Loucy (cell line): ENCODE measurements around the gene CCM2L.

Source experiments
- H2AFZ ChIP-seq: fragments of 200-600 bp; sonication (generic); 2 replicates; pipeline ENCODE4 v1.6.0; 2016; ENCODE audit warnings: antibody characterized with exemption, mild to moderate bottlenecking, low read length, moderate library complexity
- H3F3A ChIP-seq: fragments of 200-600 bp; 2 replicates; pipeline ENCODE4 v1.6.0; 2016; ENCODE audit warnings: antibody characterized with exemption, low read depth, mild to moderate bottlenecking
- H3K27me3 ChIP-seq: fragments of 200-600 bp; sonication (generic); 2 replicates; pipeline ENCODE4 v1.6.1; 2014; ENCODE audit warnings: low read length, mild to moderate bottlenecking; ENCODE audit not compliant: insufficient read depth, poor library complexity, severe bottlenecking
- H3K36me3 ChIP-seq: fragments of 200-600 bp; sonication (generic); 2 replicates; pipeline ENCODE4 v1.6.1; 2016; ENCODE audit warnings: low read length; ENCODE audit not compliant: insufficient read depth
- H3K4me1 ChIP-seq: fragments of 200-600 bp; sonication (generic); 2 replicates; pipeline ENCODE4 v1.5.1; 2014; ENCODE audit warnings: low read length, mild to moderate bottlenecking; ENCODE audit not compliant: insufficient read depth, poor library complexity, severe bottlenecking
- H3K4me2 ChIP-seq: fragments of 200-600 bp; sonication (generic); 2 replicates; pipeline ENCODE4 v1.6.0; 2014; ENCODE audit warnings: antibody characterized with exemption, low read length, low read depth, mild to moderate bottlenecking; ENCODE audit not compliant: poor library complexity, severe bottlenecking
- H3K4me3 ChIP-seq: fragments of 200-600 bp; sonication (generic); 2 replicates; pipeline ENCODE4 v1.5.1; 2014; ENCODE audit warnings: low read length, mild to moderate bottlenecking, mixed read lengths; ENCODE audit not compliant: poor library complexity, severe bottlenecking
- H3K79me2 ChIP-seq: fragments of 200-600 bp; sonication (generic); 2 replicates; pipeline ENCODE4 v1.6.1; 2014; ENCODE audit warnings: low read length; ENCODE audit not compliant: insufficient read depth
- H3K9ac ChIP-seq: fragments of 200-600 bp; sonication (generic); 2 replicates; pipeline ENCODE4 v1.6.0; 2014; ENCODE audit warnings: mild to moderate bottlenecking, low read depth, low read length, moderate library complexity; ENCODE audit not compliant: poor library complexity, severe bottlenecking
- H3K9me2 ChIP-seq: fragments of 200-600 bp; sonication (generic); replicated peaks from 2 replicates; pipeline ENCODE4 v1.6.1; 2016; ENCODE audit warnings: low read depth, low read length, mixed read lengths
- H3K9me3 ChIP-seq: fragments of 200-600 bp; sonication (generic); 2 replicates; pipeline ENCODE4 v1.6.1; 2014; ENCODE audit warnings: mild to moderate bottlenecking, antibody characterized with exemption, low read length, low read depth; ENCODE audit not compliant: insufficient read depth
- H4K20me1 ChIP-seq: fragments of 200-600 bp; sonication (generic); 2 replicates; pipeline ENCODE4 v1.6.0; 2014; ENCODE audit warnings: antibody characterized with exemption, low read length, mild to moderate bottlenecking; ENCODE audit not compliant: insufficient read depth, poor library complexity, severe bottlenecking
- CTCF ChIP-seq: fragments of 200-600 bp; sonication (generic); conservative IDR thresholded peaks from 2 replicates; pipeline ENCODE4 v1.5.1; 2014; ENCODE audit warnings: mild to moderate bottlenecking, antibody characterized with exemption, low read length
- EZH2phosphoT487 ChIP-seq: fragments of 200-600 bp; IDR thresholded peaks from 2 replicates; pipeline ENCODE4 v1.6.1; 2018; ENCODE audit warnings: antibody characterized with exemption, mild to moderate bottlenecking, moderate library complexity, borderline replicate concordance

The CCM2L gene

DNA sequence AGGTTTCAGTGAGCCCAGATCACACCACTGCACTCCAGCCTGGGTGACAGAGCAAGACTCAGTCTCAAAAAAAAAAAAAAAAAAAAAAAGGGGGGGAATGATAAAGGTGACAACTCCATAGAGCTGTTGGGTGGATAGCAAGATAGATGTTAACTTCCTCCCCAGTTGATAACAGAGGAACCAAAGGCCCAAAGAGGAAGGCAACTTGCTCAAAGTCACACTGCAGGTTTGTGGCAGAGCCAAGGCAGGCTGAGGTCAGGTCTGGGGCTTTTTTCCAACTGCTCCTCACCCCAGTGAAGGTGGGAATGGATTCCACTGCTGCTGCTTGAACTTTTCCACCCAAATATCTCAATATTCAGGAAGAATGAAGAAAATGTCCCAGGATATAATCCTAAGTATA, 68.6 kb downstream of the CCM2L start:
- H3K9me2 ChIP-seq: no peaks in the 10 kb centered on the region
- no peak overlapping the region for H3K9ac ChIP-seq
- H2AFZ ChIP-seq: no peak overlapping the region
- H3K79me2 ChIP-seq: no peaks in the 10 kb centered on the region
- no peak overlapping the region for H3K4me2 ChIP-seq
- no peaks in the 10 kb centered on the region for H3F3A ChIP-seq
- H4K20me1 ChIP-seq: no peaks in the 10 kb centered on the region
- TF ChIP-seq EZH2phosphoT487 (no peak), CTCF (no peak)
- H3K4me1 ChIP-seq: peaks cover 7% of the 10 kb centered on the region
- H3K9me3 ChIP-seq: no peaks in the 10 kb centered on the region
- no peaks in the 10 kb centered on the region for H3K27me3 ChIP-seq
- H3K4me3 ChIP-seq: no peak overlapping the region
- no peaks in the 10 kb centered on the region for H3K36me3 ChIP-seq

DNA sequence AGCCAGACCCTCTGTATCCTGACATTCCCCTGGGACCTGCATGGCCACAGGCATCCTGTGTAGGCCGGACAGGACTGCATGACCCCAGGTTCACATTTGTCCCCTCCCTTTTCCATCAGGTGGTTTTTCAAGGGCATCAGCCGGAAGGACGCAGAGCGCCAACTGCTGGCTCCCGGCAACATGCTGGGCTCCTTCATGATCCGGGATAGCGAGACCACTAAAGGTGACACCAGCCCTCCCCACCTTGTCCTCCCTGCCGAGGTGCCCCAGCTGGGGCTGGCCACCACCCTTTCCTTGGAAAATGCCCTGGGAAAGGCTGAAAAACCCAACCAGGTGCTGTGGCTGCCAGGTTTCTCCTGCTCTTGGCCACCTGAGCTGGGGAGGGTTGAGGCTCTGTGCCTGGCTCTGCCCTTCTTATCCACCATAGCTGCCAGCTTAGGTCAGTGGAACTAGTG, 69.4 kb downstream of the CCM2L start:
- TF ChIP-seq CTCF (no peak), EZH2phosphoT487 (no peak)
- Histone ChIP-seq H3K27me3 (no peaks in the 10 kb centered on the region), H3K79me2 (no peaks in the 10 kb centered on the region), H3K4me1 (peaks cover 7% of the 10 kb centered on the region), H3K9me2 (no peaks in the 10 kb centered on the region), H4K20me1 (no peaks in the 10 kb centered on the region), H3K4me2 (no peak overlapping the region), H2AFZ (no peak overlapping the region), H3K9me3 (no peaks in the 10 kb centered on the region), H3K4me3 (no peak overlapping the region), H3K36me3 (no peaks in the 10 kb centered on the region), H3F3A (no peaks in the 10 kb centered on the region), H3K9ac (no peak overlapping the region)

DNA sequence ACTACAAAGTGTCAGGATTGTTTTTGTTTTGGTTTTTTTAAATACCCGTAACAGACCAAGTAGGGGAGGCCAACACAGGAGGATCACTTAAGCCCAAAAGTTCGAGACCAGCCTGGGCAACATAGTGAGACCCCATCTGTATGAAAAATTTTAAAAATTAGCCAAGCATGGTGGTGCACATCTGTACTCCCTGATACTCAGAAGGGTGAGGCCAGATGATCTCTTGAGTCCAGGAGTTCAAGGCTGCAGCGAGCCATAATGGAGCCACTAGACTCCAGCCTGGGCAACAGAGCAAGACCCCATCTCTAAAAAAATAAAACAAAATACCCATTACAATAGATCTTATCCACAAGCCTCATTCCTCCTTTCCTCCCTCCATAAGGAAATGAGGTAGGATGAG, 70.5 kb downstream of the CCM2L start:
- peaks cover 7% of the 10 kb centered on the region for H3K4me1 ChIP-seq
- TF ChIP-seq EZH2phosphoT487: no peak
- no peaks in the 10 kb centered on the region for H3K9me2 ChIP-seq
- no peak overlapping the region for H2AFZ ChIP-seq
- no peaks in the 10 kb centered on the region for H4K20me1 ChIP-seq
- no peak overlapping the region for H3K9ac ChIP-seq
- H3K79me2 ChIP-seq: no peaks in the 10 kb centered on the region
- no peaks in the 10 kb centered on the region for H3K9me3 ChIP-seq
- H3K36me3 ChIP-seq: no peaks in the 10 kb centered on the region
- no peaks in the 10 kb centered on the region for H3K27me3 ChIP-seq
- H3K4me3 ChIP-seq: no peak overlapping the region
- no peaks in the 10 kb centered on the region for H3F3A ChIP-seq
- H3K4me2 ChIP-seq: no peak overlapping the region
